HG03064 (cell line): ENCODE measurements around the gene MB.
"Not testable (repeated sequence)": the region's sequence is repeated elsewhere in the genome, so short reads cannot be mapped to it uniquely, and the experiment has no call there.

ENCODE experiments used
- ATAC-seq: cut with Tn5 transposase; IDR thresholded peaks from one replicate; pipeline ENCODE4 v1.9.1; 2021; ENCODE audit warnings: low read depth; ENCODE audit not compliant: unreplicated experiment

The MB gene

DNA sequence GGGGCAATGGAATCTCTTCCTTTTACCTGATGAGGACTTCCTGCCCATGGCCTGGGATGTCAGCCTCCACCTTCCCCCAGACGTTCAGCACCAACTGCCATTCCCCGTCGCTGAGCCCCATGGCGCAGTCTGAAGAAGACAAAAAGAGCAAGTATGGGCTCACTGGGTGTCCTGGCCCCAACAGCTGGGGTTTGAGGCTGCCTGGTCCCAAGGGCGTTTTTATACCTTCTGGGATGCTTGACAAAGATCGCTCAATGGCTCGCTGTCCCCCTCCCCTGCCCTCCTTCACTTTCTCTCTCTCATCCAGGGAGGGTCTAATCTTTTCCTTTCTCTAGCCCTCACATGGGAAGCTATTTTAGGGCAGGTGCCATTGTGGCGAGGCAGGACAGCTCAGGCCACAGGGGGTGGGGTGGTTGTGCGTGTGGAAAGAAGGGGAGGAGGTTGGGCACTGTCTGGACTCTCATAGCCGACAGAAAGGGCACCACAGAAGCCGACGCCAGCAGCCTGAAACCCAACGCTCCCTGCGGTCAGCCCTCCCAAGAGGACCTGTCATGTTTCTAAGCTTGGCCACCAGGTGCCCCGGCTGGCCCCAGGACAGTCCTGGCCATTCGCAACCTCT is at the start of gene MB:
MB (minus strand) TSS at position 193 of the 619 bp plus-strand sequence; CDS start at position 121, 72 bp downstream.
- ATAC-seq = no peak

- not testable (repeated sequence) for ATAC-seq
These were observed 49.6 kb upstream of the MB start for GRCh38 chr22:35666699-35667098.

GRCh38 chr22:35664955-35665587 is 47.9 kb upstream of the MB start:
- no peak for ATAC-seq

GRCh38 chr22:35663371-35663770 is 46.2 kb upstream of the MB start:
- ATAC-seq = no peak

GRCh38 chr22:35662914-35663313 is 45.8 kb upstream of the MB start:
- ATAC-seq = no peak

- no peak for ATAC-seq
These were observed 44.3 kb upstream of the MB start for GRCh38 chr22:35661464-35661863.

GRCh38 chr22:35660291-35661127 is 43.4 kb upstream of the MB start:
- no peak for ATAC-seq

GRCh38 chr22:35657571-35658312 is 40.6 kb upstream of the MB start:
- no peak for ATAC-seq

- no peak for ATAC-seq
These were observed 39.2 kb upstream of the MB start for GRCh38 chr22:35656284-35656752.

- no peak for ATAC-seq
These were observed 36.7 kb upstream of the MB start for GRCh38 chr22:35653824-35654223.

DNA sequence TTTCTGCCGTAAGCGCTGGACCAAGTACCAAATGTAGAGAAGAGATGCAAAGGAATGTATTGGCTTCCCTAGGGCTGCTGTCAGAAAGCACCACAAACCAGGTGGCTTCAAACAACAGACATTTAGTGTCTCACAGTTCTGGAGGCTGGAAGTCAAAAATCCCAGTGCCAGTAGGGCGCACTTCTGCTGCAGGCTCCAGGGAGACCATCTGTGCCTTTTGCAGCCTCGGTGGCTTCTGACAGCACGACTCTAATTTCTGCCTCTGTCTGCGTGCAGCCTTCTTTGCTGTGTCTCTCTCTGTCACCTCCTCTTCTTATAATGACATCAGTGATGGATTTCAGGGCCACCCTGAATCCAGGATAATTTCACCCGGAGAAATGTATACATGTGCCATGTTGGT is 34.0 kb upstream of the MB start:
- ATAC-seq = no peak

DNA sequence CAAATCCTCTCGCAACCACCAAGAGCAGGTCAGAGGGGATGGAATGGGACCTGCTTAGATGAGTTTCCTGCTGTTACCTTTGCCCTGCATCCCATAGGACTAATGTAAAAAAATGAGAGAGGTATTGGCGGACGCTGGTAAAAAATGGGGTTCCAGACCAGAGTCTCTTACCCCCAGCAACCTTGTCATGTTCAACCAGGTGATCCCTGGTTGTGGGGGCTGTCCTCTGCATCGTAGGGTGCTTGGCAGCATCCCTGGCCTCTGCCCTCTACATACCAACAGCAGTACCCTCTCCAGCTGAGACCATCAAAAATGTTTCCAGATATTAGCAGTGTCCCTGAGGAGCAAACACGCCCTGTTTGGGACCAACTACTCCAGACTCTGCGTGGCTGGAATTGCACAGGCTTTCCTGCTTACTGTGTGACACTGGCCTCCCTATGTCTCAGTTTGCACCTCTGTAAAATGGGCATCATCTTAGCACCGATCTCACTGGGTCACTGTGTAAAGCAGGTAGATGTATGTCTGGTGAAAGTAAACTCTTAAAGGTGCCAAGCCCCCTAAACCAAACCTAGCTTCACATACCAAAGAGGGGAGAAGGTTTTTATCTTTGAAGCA is 32.6 kb upstream of the MB start:
- ATAC-seq = no peak

DNA sequence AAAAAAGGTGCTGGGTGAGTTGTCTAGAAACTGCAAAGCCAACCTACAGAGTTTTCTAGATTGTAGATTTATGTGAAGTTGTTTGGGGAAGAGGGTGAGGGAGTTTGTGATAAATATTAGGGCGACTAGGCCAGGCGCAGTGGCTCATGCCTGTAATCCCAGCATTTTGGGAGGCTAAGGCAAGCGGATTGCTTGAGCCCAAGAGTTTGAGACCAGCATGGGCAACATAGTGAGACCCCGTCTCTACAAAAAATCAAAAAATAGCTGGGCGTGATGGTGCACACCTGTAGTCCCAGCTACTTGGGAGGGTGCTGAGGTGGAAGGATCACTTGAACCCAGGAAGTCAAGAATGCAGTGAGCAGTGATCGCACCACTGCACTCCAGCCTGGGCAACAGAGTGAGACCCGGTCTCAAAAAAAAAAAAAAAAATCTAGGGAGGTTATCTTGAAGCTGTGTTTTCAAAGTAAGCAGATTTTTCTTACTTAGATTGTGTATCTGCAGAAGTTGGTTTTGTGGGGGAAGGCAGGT is 32.0 kb upstream of the MB start:
- no peak for ATAC-seq

DNA sequence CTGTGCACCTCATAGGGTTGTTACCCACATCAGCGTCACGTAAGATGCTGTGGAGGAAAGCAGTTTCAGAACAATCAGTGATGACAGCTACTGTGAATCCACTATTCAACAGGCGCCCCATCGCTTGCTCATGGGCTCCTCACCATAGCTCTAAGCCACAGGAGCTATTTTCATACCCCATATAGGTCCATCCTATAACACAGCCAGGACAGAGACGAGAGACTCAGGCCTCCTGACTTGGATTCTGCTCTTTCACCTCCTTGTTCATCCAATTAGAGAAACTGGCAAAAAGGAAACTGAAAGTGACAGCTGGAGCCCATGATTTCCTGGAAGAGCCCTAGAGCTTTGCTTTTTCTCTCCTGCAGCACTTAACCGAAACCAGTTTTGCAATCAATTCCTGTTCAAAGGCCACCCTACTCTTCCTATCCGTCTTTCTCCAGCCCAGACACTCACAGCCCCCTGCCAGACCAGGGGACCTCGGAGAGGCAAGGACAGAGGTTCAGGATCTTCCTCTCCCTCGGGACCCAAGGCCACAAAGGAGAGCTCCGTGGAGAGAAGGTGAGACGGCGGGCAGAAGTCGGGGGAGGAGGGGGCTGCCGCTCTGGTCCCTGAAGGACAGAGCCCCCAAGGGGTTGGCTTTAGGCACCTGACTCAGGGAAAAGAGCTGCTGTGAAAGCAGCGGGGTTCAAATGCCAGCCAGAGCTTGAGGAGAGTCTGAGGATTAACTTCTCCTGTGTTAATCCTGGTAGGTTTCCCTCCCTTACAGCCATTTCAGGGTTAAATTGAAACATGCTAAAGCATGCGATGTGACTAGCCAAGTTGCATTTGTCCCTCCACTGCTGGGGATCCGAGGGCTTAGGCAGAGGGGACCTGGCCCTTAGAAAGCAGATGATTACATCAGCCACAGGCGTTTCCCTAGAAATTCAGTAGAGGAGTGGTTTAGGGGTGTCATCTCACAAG is 31.2 kb upstream of the MB start, which contains the start of gene APOL6:
APOL6 (plus strand) TSS at position 381 of the 960 bp plus-strand sequence. CDS start 7,980 bp downstream, outside the sequence.
- ATAC-seq = no peak

- ATAC-seq = no peak
These were observed 28.5 kb upstream of the MB start for GRCh38 chr22:35645646-35646045.

GRCh38 chr22:35643991-35644390 is 26.9 kb upstream of the MB start:
- ATAC-seq = no peak

DNA sequence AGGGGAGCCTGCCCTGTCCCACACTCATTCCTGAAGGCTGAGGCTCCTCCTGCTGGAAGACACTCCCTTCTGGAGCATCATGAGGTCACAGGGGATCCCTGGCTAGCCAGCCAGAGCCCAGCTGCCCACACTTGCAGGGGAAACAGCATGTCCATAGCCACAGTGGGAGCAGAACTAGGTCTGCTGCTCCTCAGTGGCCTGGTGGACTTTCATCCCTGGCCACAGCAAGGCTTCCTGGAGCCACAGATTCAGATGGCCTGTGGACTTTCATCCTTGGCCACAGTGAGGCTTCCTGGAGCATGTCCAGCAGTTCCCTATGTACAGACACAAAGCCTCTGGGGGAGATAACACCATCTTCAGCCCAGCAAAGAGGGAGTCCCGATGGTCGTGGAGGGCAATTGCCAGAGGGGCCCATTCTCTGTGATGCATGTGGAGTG is 25.2 kb upstream of the MB start:
- ATAC-seq = no peak

- no peak for ATAC-seq
These were observed 24.5 kb upstream of the MB start for GRCh38 chr22:35641494-35642120.
